DMS53 treated with DMSO at 0.1 percent for 48 hours (cell line): ENCODE measurements around the gene KAT6B.
A peak's percentile ranks its signal among the peaks of the same experiment; 100 is the strongest.

ENCODE experiments used
- DNase-seq: peaks from one replicate; lab custom pipeline; 2025; ENCODE audit not compliant: unreplicated experiment; lab: John Stamatoyannopoulos, UW

Gene KAT6B

GRCh38 chr10:74977913-74978847, 151.8 kb downstream of the KAT6B start:
- DNase-seq, result no peak

GRCh38 chr10:74981831-74982633, 155.6 kb downstream of the KAT6B start:
- no peak for DNase-seq

DNA sequence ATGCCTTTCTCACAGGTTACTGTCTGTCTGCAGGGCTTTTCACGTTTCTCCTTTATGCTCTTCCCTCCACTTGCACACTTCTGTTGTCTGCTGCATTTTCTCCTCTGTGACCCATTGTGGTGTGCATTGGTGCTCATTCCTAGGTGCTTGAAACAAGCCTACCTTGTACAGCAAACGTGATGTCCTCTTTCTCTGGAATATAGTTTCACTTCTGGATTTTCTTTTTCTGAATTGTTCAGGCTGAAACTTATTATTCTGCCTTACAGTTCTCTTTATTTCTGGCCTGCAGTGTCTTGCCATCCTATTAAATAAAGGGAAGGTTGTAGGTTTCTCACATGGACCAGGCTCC, 156.2 kb downstream of the KAT6B start:
- no peak for DNase-seq

- no peak for DNase-seq
These were observed 157.0 kb downstream of the KAT6B start for GRCh38 chr10:74983383-74983782.

- no peak for DNase-seq
These were observed 161.1 kb downstream of the KAT6B start for GRCh38 chr10:74987339-74988053.

- DNase-seq, result no peak
These were observed 161.8 kb downstream of the KAT6B start for GRCh38 chr10:74988054-74988775.

- DNase-seq, result peak; percentile 50
These were observed 162.6 kb downstream of the KAT6B start for GRCh38 chr10:74988832-74989561.

DNA sequence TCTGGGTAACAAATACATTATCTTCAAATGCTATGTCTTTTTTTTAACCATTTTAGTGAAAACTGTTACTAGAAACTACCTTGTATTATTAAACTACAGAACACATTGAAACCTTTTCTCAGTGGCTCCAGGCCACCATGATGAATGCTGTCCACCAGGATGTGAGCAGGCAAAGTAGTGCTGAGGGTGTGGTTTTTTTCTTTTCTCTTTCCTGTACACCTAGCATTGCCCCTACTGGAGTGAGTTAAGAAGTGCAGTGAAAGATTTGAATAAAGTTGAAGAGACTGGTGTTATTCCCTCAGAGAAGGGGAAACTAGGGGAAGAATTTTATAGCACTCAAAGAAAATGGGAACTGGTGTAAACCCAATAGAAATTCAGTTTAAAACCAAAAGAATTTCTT, 165.0 kb downstream of the KAT6B start:
- peak; percentile 6 for DNase-seq

DNA sequence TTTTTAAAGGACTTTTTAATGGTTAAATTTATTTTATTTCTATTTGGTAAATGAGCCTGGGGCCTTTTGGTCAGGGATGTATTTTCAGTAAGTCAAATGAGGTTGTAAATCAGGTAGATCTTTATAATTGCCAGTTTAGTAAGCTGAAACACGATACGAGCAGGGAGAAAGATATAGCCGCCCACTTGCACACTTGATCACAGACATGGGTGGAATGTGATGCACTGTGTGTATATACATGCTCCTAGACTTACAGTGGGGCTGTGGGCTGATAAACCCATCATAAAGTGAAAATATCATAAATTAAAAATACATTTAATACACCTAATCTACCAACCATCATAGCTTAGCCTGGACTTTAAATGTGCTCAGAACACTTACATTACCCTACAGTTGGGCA, 165.7 kb downstream of the KAT6B start:
- DNase-seq, result no peak

DNA sequence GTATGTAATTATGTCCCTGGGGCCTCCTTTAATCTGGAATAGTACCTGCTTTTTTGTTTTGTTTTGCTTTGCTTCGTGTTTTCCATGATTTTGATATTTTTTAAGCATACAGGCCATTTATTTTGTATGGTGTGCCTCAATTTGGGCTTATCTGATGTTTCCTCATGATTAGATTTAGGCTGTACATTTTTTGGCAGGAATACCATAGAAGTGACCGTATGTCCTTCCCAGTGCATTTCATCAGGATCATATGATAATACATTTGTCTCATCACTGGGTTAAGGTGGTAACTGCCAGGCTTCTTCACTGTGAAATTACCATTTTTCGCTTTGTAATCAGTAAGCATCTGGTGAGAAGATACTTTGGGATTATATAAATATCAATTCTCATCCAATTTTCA, 167.2 kb downstream of the KAT6B start:
- no peak for DNase-seq

- peak; percentile 87 for DNase-seq
These were observed 168.5 kb downstream of the KAT6B start for GRCh38 chr10:74994854-74995253.

GRCh38 chr10:74995806-74996205, 169.4 kb downstream of the KAT6B start:
- no peak for DNase-seq

DNA sequence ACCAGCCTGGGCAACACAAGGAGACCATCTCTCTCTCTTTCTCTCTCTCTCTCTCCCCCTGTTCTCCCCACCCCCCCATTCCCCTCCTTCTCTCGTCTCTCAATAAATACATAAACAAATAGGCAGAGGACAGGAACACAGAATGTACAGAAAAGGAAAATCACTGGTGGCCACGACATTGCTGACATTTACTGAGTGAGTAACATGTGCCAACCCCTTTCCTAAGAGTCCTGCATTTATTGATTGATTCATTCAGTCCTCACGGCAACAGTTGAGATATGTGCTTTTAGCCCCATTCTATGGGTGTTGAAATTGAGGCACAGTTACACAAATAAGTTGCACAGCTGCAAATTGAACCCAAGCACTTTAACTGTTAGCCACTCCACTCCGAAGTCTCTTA, 170.8 kb downstream of the KAT6B start:
- DNase-seq, result no peak

GRCh38 chr10:75000748-75001321, 174.4 kb downstream of the KAT6B start:
- DNase-seq, result no peak

GRCh38 chr10:75001715-75002350, 175.4 kb downstream of the KAT6B start:
- no peak for DNase-seq

- no peak for DNase-seq
These were observed 175.9 kb downstream of the KAT6B start for GRCh38 chr10:75002351-75002725.

DNA sequence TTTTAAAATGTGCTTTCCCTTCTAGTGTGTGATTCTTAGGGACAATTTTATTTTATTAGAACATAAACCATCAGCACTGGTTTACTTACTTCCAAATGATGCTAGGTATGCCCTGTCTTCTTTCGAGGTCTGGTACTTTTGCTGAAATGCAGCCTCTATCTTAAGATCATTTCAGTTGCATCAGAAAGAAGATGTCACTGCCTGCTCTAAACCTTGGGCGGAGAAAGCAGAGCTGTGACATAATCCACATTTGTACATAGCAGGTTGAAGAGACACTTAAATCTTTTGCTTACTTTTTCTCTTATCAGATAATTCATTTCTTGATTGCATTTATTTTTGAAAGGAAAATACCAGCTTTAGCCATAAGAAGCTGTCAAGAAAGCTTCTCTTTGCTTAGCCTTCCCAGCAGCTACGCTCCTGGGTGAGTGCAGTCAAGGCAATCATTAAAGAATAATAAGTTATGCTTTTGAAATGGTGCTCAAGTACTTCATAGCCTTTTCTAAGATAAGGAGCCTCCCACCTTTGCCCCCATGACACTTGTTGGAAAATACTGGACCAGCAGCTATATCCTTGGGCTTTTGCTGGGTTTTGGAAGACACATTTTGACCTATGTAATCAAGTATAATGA, 176.7 kb downstream of the KAT6B start:
- no peak for DNase-seq

DNA sequence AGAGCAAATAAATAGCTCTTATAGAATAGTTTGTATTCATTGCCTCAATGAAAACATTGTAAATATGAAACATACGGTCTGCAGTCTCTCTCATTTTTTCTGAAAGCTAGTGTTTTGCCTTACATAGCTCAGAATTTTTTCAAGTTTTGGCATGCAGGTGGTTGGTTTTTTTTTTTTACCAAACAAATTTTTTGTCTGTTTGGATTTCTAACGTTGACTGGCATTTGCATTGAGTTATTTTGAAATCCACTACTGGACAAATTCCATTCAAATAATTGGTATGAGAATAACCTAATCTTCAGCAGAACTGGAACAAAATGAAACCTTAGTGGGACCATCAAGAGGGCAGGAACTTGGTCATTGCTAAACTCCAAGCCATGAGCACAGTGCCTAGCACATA, 177.5 kb downstream of the KAT6B start:
- no peak for DNase-seq

DNA sequence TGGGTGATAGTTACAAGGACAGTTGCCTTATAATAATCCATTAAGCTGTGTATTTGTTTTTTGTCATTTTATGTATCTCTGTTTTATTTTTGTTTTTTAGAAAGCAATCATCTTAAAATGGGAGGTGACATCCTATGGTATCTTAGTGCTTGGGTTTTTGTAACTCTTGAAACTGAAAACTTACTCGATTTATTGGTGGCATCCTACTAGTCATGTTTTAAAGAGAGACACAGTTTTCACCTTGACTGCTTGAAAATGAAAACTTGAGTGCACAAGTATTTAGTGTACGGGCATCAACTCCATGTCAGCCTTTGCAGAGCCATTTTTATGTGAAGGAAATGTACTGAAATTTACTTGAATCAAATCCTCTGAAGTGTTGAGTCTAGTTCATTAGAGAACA, 181.2 kb downstream of the KAT6B start:
- no peak for DNase-seq
